ENCODE measurements around the gene SPN. TPM values are rescaled to one million over a fixed set of nuclear protein-coding genes. Genes with fewer than 3 reads are reported as not detected.
"Not testable (repeated sequence)": the region's sequence is repeated elsewhere in the genome, so short reads cannot be mapped to it uniquely, and the experiment has no call there.

Gene SPN
- total and polyA plus RNA-seq, 2 donors (not counting 1 experiment from before 2014, with no cell fraction given) = 0.01 TPM; not detected in 1

- Histone ChIP-seq H2AFZ (ENCODE audit: low read length) (no peak overlapping the region), H3K79me2 (ENCODE audit: control insufficient read depth, insufficient read depth, low read length) (no peaks in the 10 kb centered on the region)
- DNase-seq (ENCODE audit: low read depth in 2 of 2) = no peak
Observed at GRCh38 chr16:29702269-29702668, 39.2 kb downstream of the SPN start.

GRCh38 chr16:29705030-29705429 lies 42.0 kb downstream of the SPN start:
- DNase-seq (ENCODE audit: low read depth in 2 of 2) = peak in 1 of 2 donors; percentile 47
- H3K4me1 ChIP-seq (ENCODE audit: control insufficient read depth, extremely low read depth, insufficient read depth, low read length) = no peaks in the 10 kb centered on the region
- H3K36me3 ChIP-seq (ENCODE audit: control insufficient read depth, insufficient read depth, low read length) = no peaks in the 10 kb centered on the region
- no peaks in the 10 kb centered on the region for H4K20me1 ChIP-seq (ENCODE audit: control insufficient read depth, extremely low read depth, insufficient read depth, low read length)
- TF ChIP-seq EZH2 (IDR thresholded peaks at IDR 0.05; ENCODE audit: low read length, missing control alignments) = no peak
- TF ChIP-seq CTCF (conservative IDR thresholded peaks at IDR 0.05 in 1 of 2, IDR thresholded peaks at IDR 0.05 in 1 of 2; ENCODE audit: low read depth in 1 of 2, low read length in 2 of 2) = no peak
- H3K4me2 ChIP-seq (ENCODE audit: extremely low read depth, insufficient read depth, low read length) = no peak overlapping the region
- H3K27me3 ChIP-seq (ENCODE audit: control insufficient read depth, insufficient read depth, low read length) = no peaks in the 10 kb centered on the region
- H3K79me2 ChIP-seq (ENCODE audit: control insufficient read depth, insufficient read depth, low read length) = no peaks in the 10 kb centered on the region
- no peaks in the 10 kb centered on the region for H3K9me3 ChIP-seq (ENCODE audit: control insufficient read depth, insufficient read depth, low read depth, low read length)
- no peak overlapping the region for H3K4me3 ChIP-seq (replicated peaks in 1 of 4; ENCODE audit: control extremely low read depth in 1 of 4, insufficient read depth in 1 of 4, low read depth in 3 of 4, low read length in 4 of 4)
- H3K27ac ChIP-seq (ENCODE audit: insufficient read depth, low read length) = no peak overlapping the region
- no peak overlapping the region for H3K9ac ChIP-seq (ENCODE audit: insufficient read depth, low read length)
- H2AFZ ChIP-seq (ENCODE audit: low read length) = no peak overlapping the region

More at GRCh38 chr16:29702269-29702668, 39.2 kb downstream of the SPN start:
- Histone ChIP-seq H3K27ac (ENCODE audit: insufficient read depth, low read length) (no peak overlapping the region), H4K20me1 (ENCODE audit: control insufficient read depth, extremely low read depth, insufficient read depth, low read length) (no peaks in the 10 kb centered on the region), H3K36me3 (ENCODE audit: control insufficient read depth, insufficient read depth, low read length) (no peaks in the 10 kb centered on the region), H3K9ac (ENCODE audit: insufficient read depth, low read length) (no peak overlapping the region), H3K27me3 (ENCODE audit: control insufficient read depth, insufficient read depth, low read length) (no peaks in the 10 kb centered on the region), H3K9me3 (ENCODE audit: control insufficient read depth, insufficient read depth, low read depth, low read length) (no peaks in the 10 kb centered on the region), H3K4me1 (ENCODE audit: control insufficient read depth, extremely low read depth, insufficient read depth, low read length) (no peaks in the 10 kb centered on the region), H3K4me2 (ENCODE audit: extremely low read depth, insufficient read depth, low read length) (no peak overlapping the region), H3K4me3 (replicated peaks in 1 of 4; ENCODE audit: control extremely low read depth in 1 of 4, insufficient read depth in 1 of 4, low read depth in 3 of 4, low read length in 4 of 4) (no peak overlapping the region)
- TF ChIP-seq EZH2 (IDR thresholded peaks at IDR 0.05; ENCODE audit: low read length, missing control alignments) (no peak), CTCF (conservative IDR thresholded peaks at IDR 0.05 in 1 of 2, IDR thresholded peaks at IDR 0.05 in 1 of 2; ENCODE audit: low read depth in 1 of 2, low read length in 2 of 2) (no peak)

- H3K36me3 ChIP-seq (ENCODE audit: control insufficient read depth, insufficient read depth, low read length); H3K27me3 ChIP-seq (ENCODE audit: control insufficient read depth, insufficient read depth, low read length); H3K4me2 ChIP-seq (ENCODE audit: extremely low read depth, insufficient read depth, low read length); H3K4me1 ChIP-seq (ENCODE audit: control insufficient read depth, extremely low read depth, insufficient read depth, low read length); DNase-seq (ENCODE audit: low read depth in 2 of 2); H3K9me3 ChIP-seq (ENCODE audit: control insufficient read depth, insufficient read depth, low read depth, low read length); H3K4me3 ChIP-seq (replicated peaks in 1 of 4; ENCODE audit: control extremely low read depth in 1 of 4, insufficient read depth in 1 of 4, low read depth in 3 of 4, low read length in 4 of 4); H4K20me1 ChIP-seq (ENCODE audit: control insufficient read depth, extremely low read depth, insufficient read depth, low read length); H2AFZ ChIP-seq (ENCODE audit: low read length); H3K27ac ChIP-seq (ENCODE audit: insufficient read depth, low read length); H3K79me2 ChIP-seq (ENCODE audit: control insufficient read depth, insufficient read depth, low read length); H3K9ac ChIP-seq (ENCODE audit: insufficient read depth, low read length): not testable (repeated sequence)
Observed at GRCh38 chr16:29707160-29707559, 44.1 kb downstream of the SPN start.
